SK-N-SH treated with all-trans-retinoic acid at 6 μM for 48 hours (cell line): ENCODE results near the gene SLC12A7.

ENCODE experiments used
- ESRRG ChIP-seq: fragments of 250-450 bp; sonication (Bioruptor Pico); IDR thresholded peaks from 2 replicates; pipeline ENCODE4 v1.6.1; 2021; ENCODE audit warnings: mild to moderate bottlenecking
- OSR1 ChIP-seq: fragments of 250-450 bp; sonication (Bioruptor Pico); IDR thresholded peaks from 2 replicates; pipeline ENCODE4 v1.8.0; 2022; ENCODE audit warnings: moderate library complexity, mild to moderate bottlenecking, inconsistent platforms
- PPARA ChIP-seq: fragments of 250-450 bp; sonication (Bioruptor Pico); IDR thresholded peaks from 2 replicates; pipeline ENCODE4 v1.5.0; 2020; ENCODE audit warnings: mild to moderate bottlenecking, borderline replicate concordance
- RARB ChIP-seq: fragments of 250-450 bp; sonication (Bioruptor Pico); IDR thresholded peaks from 2 replicates; pipeline ENCODE4 v1.8.0; 2021; ENCODE audit warnings: mild to moderate bottlenecking, moderate library complexity
- TCF4 ChIP-seq: fragments of 250-450 bp; sonication (Bioruptor Pico); IDR thresholded peaks from 2 replicates; pipeline ENCODE4 v1.8.0; 2021; ENCODE audit warnings: mild to moderate bottlenecking, moderate library complexity, borderline replicate concordance
- TOX ChIP-seq: fragments of 250-450 bp; sonication (Bioruptor Pico); IDR thresholded peaks from 2 replicates; pipeline ENCODE4 v1.8.0; 2021; ENCODE audit warnings: mild to moderate bottlenecking, moderate library complexity, borderline replicate concordance
- ZNF565 ChIP-seq: fragments of 450-650 bp; formaldehyde crosslinking; conservative IDR thresholded peaks from 2 replicates; pipeline ENCODE4 v1.5.0; 2020; ENCODE audit warnings: low read depth, mild to moderate bottlenecking, moderate library complexity
- ZNF70 ChIP-seq: fragments of 450-650 bp; formaldehyde crosslinking; IDR thresholded peaks from 2 replicates; pipeline ENCODE4 v1.5.0; 2020; ENCODE audit warnings: mild to moderate bottlenecking, moderate library complexity
- ZNF8 ChIP-seq: fragments of 450-650 bp; formaldehyde crosslinking; IDR thresholded peaks from 2 replicates; pipeline ENCODE4 v1.5.0; 2020; ENCODE audit warnings: mild to moderate bottlenecking, moderate library complexity
- TF ChIP-seq, protein P1 (sequence below): fragments of 250-450 bp; sonication (Bioruptor Pico); IDR thresholded peaks from 2 replicates; pipeline ENCODE4 v1.5.0; 2020; ENCODE audit warnings: mild to moderate bottlenecking, moderate library complexity
- TF ChIP-seq, protein P2 (sequence below): fragments of 250-450 bp; sonication (Bioruptor Pico); IDR thresholded peaks from 2 replicates; pipeline ENCODE4 v1.8.0; 2020; ENCODE audit warnings: mild to moderate bottlenecking, moderate library complexity, borderline replicate concordance

- TF ChIP-seq ZNF8 (CRISPR knock-in tag) (no peak), RARB (CRISPR knock-in tag) (no peak), OSR1 (CRISPR knock-in tag) (no peak), PPARA (CRISPR knock-in tag) (no peak), ESRRG (CRISPR knock-in tag) (no peak), TOX (CRISPR knock-in tag) (no peak), ZNF70 (CRISPR knock-in tag) (no peak), TCF4 (CRISPR knock-in tag) (no peak), ZNF565 (CRISPR knock-in tag) (no peak)
- TF ChIP-seq, protein P1, sequence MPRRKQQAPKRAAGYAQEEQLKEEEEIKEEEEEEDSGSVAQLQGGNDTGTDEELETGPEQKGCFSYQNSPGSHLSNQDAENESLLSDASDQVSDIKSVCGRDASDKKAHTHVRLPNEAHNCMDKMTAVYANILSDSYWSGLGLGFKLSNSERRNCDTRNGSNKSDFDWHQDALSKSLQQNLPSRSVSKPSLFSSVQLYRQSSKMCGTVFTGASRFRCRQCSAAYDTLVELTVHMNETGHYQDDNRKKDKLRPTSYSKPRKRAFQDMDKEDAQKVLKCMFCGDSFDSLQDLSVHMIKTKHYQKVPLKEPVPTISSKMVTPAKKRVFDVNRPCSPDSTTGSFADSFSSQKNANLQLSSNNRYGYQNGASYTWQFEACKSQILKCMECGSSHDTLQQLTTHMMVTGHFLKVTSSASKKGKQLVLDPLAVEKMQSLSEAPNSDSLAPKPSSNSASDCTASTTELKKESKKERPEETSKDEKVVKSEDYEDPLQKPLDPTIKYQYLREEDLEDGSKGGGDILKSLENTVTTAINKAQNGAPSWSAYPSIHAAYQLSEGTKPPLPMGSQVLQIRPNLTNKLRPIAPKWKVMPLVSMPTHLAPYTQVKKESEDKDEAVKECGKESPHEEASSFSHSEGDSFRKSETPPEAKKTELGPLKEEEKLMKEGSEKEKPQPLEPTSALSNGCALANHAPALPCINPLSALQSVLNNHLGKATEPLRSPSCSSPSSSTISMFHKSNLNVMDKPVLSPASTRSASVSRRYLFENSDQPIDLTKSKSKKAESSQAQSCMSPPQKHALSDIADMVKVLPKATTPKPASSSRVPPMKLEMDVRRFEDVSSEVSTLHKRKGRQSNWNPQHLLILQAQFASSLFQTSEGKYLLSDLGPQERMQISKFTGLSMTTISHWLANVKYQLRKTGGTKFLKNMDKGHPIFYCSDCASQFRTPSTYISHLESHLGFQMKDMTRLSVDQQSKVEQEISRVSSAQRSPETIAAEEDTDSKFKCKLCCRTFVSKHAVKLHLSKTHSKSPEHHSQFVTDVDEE (CRISPR knock-in tag), result no peak
- TF ChIP-seq, protein P2, sequence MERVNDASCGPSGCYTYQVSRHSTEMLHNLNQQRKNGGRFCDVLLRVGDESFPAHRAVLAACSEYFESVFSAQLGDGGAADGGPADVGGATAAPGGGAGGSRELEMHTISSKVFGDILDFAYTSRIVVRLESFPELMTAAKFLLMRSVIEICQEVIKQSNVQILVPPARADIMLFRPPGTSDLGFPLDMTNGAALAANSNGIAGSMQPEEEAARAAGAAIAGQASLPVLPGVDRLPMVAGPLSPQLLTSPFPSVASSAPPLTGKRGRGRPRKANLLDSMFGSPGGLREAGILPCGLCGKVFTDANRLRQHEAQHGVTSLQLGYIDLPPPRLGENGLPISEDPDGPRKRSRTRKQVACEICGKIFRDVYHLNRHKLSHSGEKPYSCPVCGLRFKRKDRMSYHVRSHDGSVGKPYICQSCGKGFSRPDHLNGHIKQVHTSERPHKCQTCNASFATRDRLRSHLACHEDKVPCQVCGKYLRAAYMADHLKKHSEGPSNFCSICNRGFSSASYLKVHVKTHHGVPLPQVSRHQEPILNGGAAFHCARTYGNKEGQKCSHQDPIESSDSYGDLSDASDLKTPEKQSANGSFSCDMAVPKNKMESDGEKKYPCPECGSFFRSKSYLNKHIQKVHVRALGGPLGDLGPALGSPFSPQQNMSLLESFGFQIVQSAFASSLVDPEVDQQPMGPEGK (CRISPR knock-in tag), result no peak
Measured at GRCh38 chr5:1156033-1156753, 44.3 kb upstream of the SLC12A7 start.
